H1 (cell line): ENCODE measurements around the gene CENPB. TPM values are rescaled to one million over a fixed set of nuclear protein-coding genes. Genes with fewer than 3 reads are reported as not detected.
A peak's percentile ranks its signal among the peaks of the same experiment; 100 is the strongest.

Experiments
- CTCF ChIA-PET: fragments of 300-600 bp; sonication (Branson Sonifier 250); formaldehyde crosslinking; loops from one replicate; lab custom pipeline; 2021; ENCODE audit not compliant: partially characterized antibody; lab: Charles Lee
- POLR2A ChIA-PET: fragments of 300-600 bp; sonication (Branson Sonifier 250); formaldehyde crosslinking; loops from one replicate; lab custom pipeline; 2021; ENCODE audit warnings: inconsistent platforms; ENCODE audit not compliant: partially characterized antibody; lab: Charles Lee
- DNase-seq, 2 experiments: peaks; one replicate each; pipeline versions ENCODE4 v3.0.0 to v3.0.0-alpha.2; 2010 to 2022; ENCODE audit warnings: low spot score in 2 of 2, low read depth in 1 of 2, mixed read lengths in 1 of 2
- FAIRE-seq: peaks from 2 replicates; lab custom pipeline; 2011; peaks lifted over from hg19 to GRCh38; lab: Jason Lieb, UNC
- H2AFZ ChIP-seq: 2 replicates; pipeline ENCODE4 v1.8.1; 2012; ENCODE audit warnings: low read length, inconsistent platforms
- H2AK5ac ChIP-seq: 2 replicates; pipeline ENCODE4 v1.6.1; 2013; ENCODE audit warnings: low read depth, low read length
- H2BK120ac ChIP-seq: replicated peaks from 2 replicates; pipeline ENCODE3; 2013; ENCODE audit warnings: low read depth, low read length, inconsistent platforms
- H2BK12ac ChIP-seq: 2 replicates; pipeline ENCODE4 v1.6.1; 2013; ENCODE audit warnings: low read depth, low read length
- H2BK15ac ChIP-seq: 2 replicates; pipeline ENCODE4 v1.6.1; 2013; ENCODE audit warnings: low read length
- H2BK20ac ChIP-seq: 2 replicates; pipeline ENCODE4 v1.6.1; 2013; ENCODE audit warnings: low read length
- H2BK5ac ChIP-seq: 2 replicates; pipeline ENCODE4 v1.6.1; 2013; ENCODE audit warnings: low read depth, low read length
- H3K14ac ChIP-seq: 2 replicates; pipeline ENCODE4 v1.6.1; 2013; ENCODE audit warnings: inconsistent platforms; ENCODE audit not compliant: insufficient read length
- H3K18ac ChIP-seq: 2 replicates; pipeline ENCODE4 v1.6.1; 2013; ENCODE audit warnings: low read length; ENCODE audit errors: extremely low read depth
- H3K23ac ChIP-seq: 2 replicates; pipeline ENCODE4 v1.6.1; 2013; ENCODE audit warnings: inconsistent platforms; ENCODE audit not compliant: insufficient read length
- H3K23me2 ChIP-seq: 2 replicates; pipeline ENCODE4 v1.6.1; 2013; ENCODE audit warnings: low read depth, low read length
- H3K27ac ChIP-seq: 2 replicates; pipeline ENCODE4 v1.6.1; 2011; ENCODE audit warnings: low read depth, low read length, inconsistent platforms
- H3K27me3 ChIP-seq, 4 experiments: replicated peaks in 1 of 4; 1 replicate in 1 of 4; 2 replicates in 3 of 4; pipeline versions ENCODE4 v1.6.1 to v1.8.1; 2011 to 2013; ENCODE audit warnings: low read length in 3 of 4, mild to moderate bottlenecking in 3 of 4, inconsistent platforms in 2 of 4, mixed read lengths in 2 of 4, moderate library complexity in 1 of 4; ENCODE audit not compliant: control insufficient read depth in 3 of 4, insufficient read depth in 3 of 4; ENCODE audit errors: extremely low read depth in 1 of 4
- H3K36me3 ChIP-seq, 4 experiments: 2 replicates each; pipeline versions ENCODE4 v1.6.1 to v1.8.1; 2011 to 2013; ENCODE audit warnings: mild to moderate bottlenecking in 4 of 4, low read length in 3 of 4, moderate library complexity in 2 of 4, control low read depth in 1 of 4, inconsistent platforms in 1 of 4; ENCODE audit not compliant: insufficient read depth in 4 of 4, control insufficient read depth in 2 of 4
- H3K4ac ChIP-seq: replicated peaks from 2 replicates; pipeline ENCODE3; 2013; ENCODE audit warnings: low read length, low read depth, mixed read lengths, inconsistent platforms; ENCODE audit not compliant: insufficient read length
- H3K4me1 ChIP-seq, 4 experiments: replicated peaks in 1 of 4; 1 replicate in 1 of 4; 2 replicates in 3 of 4; pipeline versions ENCODE4 v1.6.1 to v1.8.1; 2011 to 2013; ENCODE audit warnings: low read length in 3 of 4, inconsistent platforms in 2 of 4, mixed read lengths in 1 of 4; ENCODE audit not compliant: insufficient read depth in 4 of 4, control insufficient read depth in 3 of 4
- H3K4me2 ChIP-seq, 2 experiments: 2 replicates each; pipeline versions ENCODE4 v1.6.1 to v1.8.1; 2011 to 2013; ENCODE audit warnings: low read depth in 2 of 2, low read length in 2 of 2, control low read depth in 1 of 2, inconsistent platforms in 1 of 2, mild to moderate bottlenecking in 1 of 2; ENCODE audit not compliant: insufficient read depth in 1 of 2
- H3K4me3 ChIP-seq, 4 experiments: fragments of 200-600, 300-600 bp in 1 of 4; sonication (generic), shearing (Covaris generic), sonication (Bioruptor Twin) in 1 of 4; 2 replicates each; pipeline versions ENCODE4 v1.5.1 to v1.8.1; 2011 to 2016; ENCODE audit warnings: low read length in 4 of 4, low read depth in 3 of 4, control low read depth in 2 of 4, inconsistent platforms in 2 of 4, mild to moderate bottlenecking in 2 of 4, mixed read lengths in 1 of 4, moderate library complexity in 1 of 4; ENCODE audit not compliant: insufficient read depth in 2 of 4; ENCODE audit errors: extremely low read depth in 1 of 4
- H3K56ac ChIP-seq: replicated peaks from 2 replicates; pipeline ENCODE3; 2013; ENCODE audit warnings: low read depth, mild to moderate bottlenecking, mixed read lengths, low read length, inconsistent platforms; ENCODE audit not compliant: insufficient read length
- H3K79me1 ChIP-seq: 2 replicates; pipeline ENCODE4 v1.6.1; 2013; ENCODE audit warnings: low read depth, low read length, control low read depth
- H3K79me2 ChIP-seq, 2 experiments: 2 replicates each; pipeline versions ENCODE4 v1.6.1 to v1.8.1; 2012 to 2013; ENCODE audit warnings: low read length in 2 of 2, mild to moderate bottlenecking in 2 of 2, inconsistent platforms in 1 of 2; ENCODE audit not compliant: insufficient read depth in 2 of 2, control insufficient read depth in 1 of 2
- H3K9ac ChIP-seq, 4 experiments: replicated peaks in 1 of 4; 1 replicate in 1 of 4; 2 replicates in 3 of 4; pipeline versions ENCODE4 v1.6.1 to v1.8.1; 2011 to 2013; ENCODE audit warnings: low read depth in 3 of 4, low read length in 3 of 4, control low read depth in 2 of 4, mild to moderate bottlenecking in 2 of 4, moderate library complexity in 2 of 4, inconsistent platforms in 1 of 4; ENCODE audit errors: extremely low read depth in 1 of 4
- H3K9me3 ChIP-seq, 2 experiments: 2 replicates each; pipeline versions ENCODE4 v1.6.1 to v1.8.1; 2012 to 2013; ENCODE audit warnings: mild to moderate bottlenecking in 2 of 2, moderate library complexity in 2 of 2, control low read depth in 1 of 2, inconsistent platforms in 1 of 2, low read depth in 1 of 2, low read length in 1 of 2, mixed read lengths in 1 of 2; ENCODE audit not compliant: insufficient read depth in 2 of 2
- H4K20me1 ChIP-seq, 2 experiments: replicated peaks in 1 of 2; 2 replicates each; pipeline versions ENCODE3 to v1.8.1; 2011 to 2013; ENCODE audit warnings: inconsistent platforms in 2 of 2, low read length in 2 of 2, mild to moderate bottlenecking in 1 of 2; ENCODE audit not compliant: insufficient read depth in 2 of 2, control insufficient read depth in 1 of 2
- H4K5ac ChIP-seq: 2 replicates; pipeline ENCODE4 v1.6.1; 2013; ENCODE audit warnings: low read length, low read depth, mixed read lengths, inconsistent platforms; ENCODE audit not compliant: insufficient read length
- H4K8ac ChIP-seq: 2 replicates; pipeline ENCODE4 v1.8.0; 2013; ENCODE audit warnings: mild to moderate bottlenecking, moderate library complexity, low read length, inconsistent platforms; ENCODE audit not compliant: insufficient read depth; ENCODE audit errors: extremely low read depth
- H4K91ac ChIP-seq: replicated peaks from 2 replicates; pipeline ENCODE3; 2013; ENCODE audit warnings: low read length, mixed read lengths, inconsistent platforms; ENCODE audit not compliant: insufficient read length
- KDM5A ChIP-seq: fragments of 200-600 bp; IDR thresholded peaks from 2 replicates; pipeline ENCODE4 v1.7.1; 2012; ENCODE audit warnings: mild to moderate bottlenecking, low read length, inconsistent platforms, mixed read lengths
- MAFK ChIP-seq: IDR thresholded peaks from 2 replicates; pipeline ENCODE4 v1.6.1; 2012; ENCODE audit warnings: low read depth, mild to moderate bottlenecking, improper control_type of control experiment, low read length
- POLR2AphosphoS5 ChIP-seq: IDR thresholded peaks from 2 replicates; pipeline ENCODE4 v1.6.1; 2011; ENCODE audit warnings: low read depth, low read length
- SP4 ChIP-seq: IDR thresholded peaks from 2 replicates; pipeline ENCODE4 v1.6.1; 2012; ENCODE audit warnings: low read length, inconsistent platforms
- SUZ12 ChIP-seq: fragments of 200-600 bp; sonication (generic); IDR thresholded peaks from 2 replicates; pipeline ENCODE4 v1.6.1; 2012; ENCODE audit warnings: mild to moderate bottlenecking, inconsistent platforms, low read length, moderate library complexity, mixed read lengths
- WGBS, 2 experiments: shearing (Covaris generic) in 1 of 2; methylation state at CpG; one replicate each; pipeline versions ENCODE4 v1.1.6 to v1.1.7; 2013 to 2015; ENCODE audit warnings: low lambda C conversion rate in 2 of 2, mixed read lengths in 2 of 2, inconsistent platforms in 1 of 2, low coverage in 1 of 2, missing lambda C conversion rate in 1 of 2; ENCODE audit not compliant: insufficient replicate concordance in 2 of 2, insufficient coverage in 1 of 2, insufficient read length in 1 of 2; ENCODE audit errors: extremely low coverage in 1 of 2, missing lambda C conversion rate in 1 of 2; 5-methylcytosine and 5-hydroxymethylcytosine counted together
- polyA plus RNA-seq, 7 experiments: library from polyadenylated mRNA; depleted of rRNA in 3 of 7; stranded (reverse) in 5 of 7; unstranded in 2 of 7; fragments of >200 nt in 5 of 7; fragments of 200-250 nt in 2 of 7; gene quantifications; 1 replicate in 5 of 7; 2 replicates in 1 of 7; 4 replicates in 1 of 7; pipeline versions ENCODE4 v1.2.1 to v1.2.3, GENCODE V29; 2011 to 2013; ENCODE audit warnings: missing spikeins in 2 of 7, mixed read lengths in 2 of 7
- total RNA-seq: library from RNA; stranded (reverse); fragmentation: NEBNext Ultra II Directional; extraction: Animal tissue kit (Norgen Biotek cat#: 25700); gene quantifications from 2 replicates; pipeline ENCODE4 v1.2.1, GENCODE V29; 2021

The CENPB gene
- total and polyA plus RNA-seq, 2 of the 8 experiments (the other 6 are each of a cell fraction or from before 2014, with no cell fraction given): 17.7 to 51.6 TPM

- Histone ChIP-seq H3K27me3 (peaks cover 4 to 22% (median 15%) of the 10 kb centered on the region in 4 experiments), H4K5ac (no peak overlapping the region), H3K56ac (no peak overlapping the region), H3K9ac (no peak overlapping the region), H4K20me1 (peaks cover 6 to 30% of the 10 kb centered on the region in 2 experiments), H2BK15ac (no peak overlapping the region), H4K91ac (no peak overlapping the region), H3K14ac (no peak overlapping the region), H2BK5ac (no peak overlapping the region), H3K36me3 (peaks cover 0 to 9% (median 2%) of the 10 kb centered on the region in 4 experiments; a peak in 6 of 8 replicates), H3K4me1 (peaks cover 0 to 17% (median 4%) of the 10 kb centered on the region in 4 experiments; a peak in 5 of 7 replicates), H4K8ac (no peak overlapping the region), H3K27ac (no peak overlapping the region), H3K79me1 (no peaks in the 10 kb centered on the region; the same call in 1 of the 2 replicates), H2BK12ac (no peak overlapping the region), H3K4me2 (no peak overlapping the region), H2AFZ (no peak overlapping the region), H3K23me2 (peaks cover 19% of the 10 kb centered on the region), H3K4ac (no peak overlapping the region), H2BK20ac (no peak overlapping the region), H3K9me3 (no peaks in the 10 kb centered on the region), H2AK5ac (no peak overlapping the region), H3K23ac (no peak overlapping the region), H3K18ac (no peak overlapping the region), H2BK120ac (no peak overlapping the region), H3K79me2 (no peaks in the 10 kb centered on the region), H3K4me3 (no peak overlapping the region)
- ChIA-PET CTCF (interaction anchor here (0.6 to 18.6 kb wide), 14 partner anchors 9 to 104 kb away, joined by 3 to 308 read pairs (median 6); partner anchors contain the start of genes ADISSP, AP5S1, HSPA12B and SIGLEC1), POLR2A (interaction anchor here (0.8 to 5.9 kb wide), 5 partner anchors 9 to 64 kb away, joined by 3 to 46 read pairs (median 15); partner anchors contain the start of gene ADISSP)
- FAIRE-seq (no peak), DNase-seq (no peak)
- TF ChIP-seq KDM5A: no peak
- no peak for TF ChIP-seq SP4
- TF ChIP-seq SUZ12: no peak
- TF ChIP-seq POLR2AphosphoS5: peak; percentile 26; the same call in 1 of the 2 replicates
- no peak for TF ChIP-seq MAFK
- WGBS, 2 experiments: 97% methylated on average over 15 of the region's 16 CpGs; no CpG with 5 or more reads in 1 of the 2 experiments
Measured at GRCh38 chr20:3754276-3754630, 32.3 kb downstream of the CENPB start.
